Measurements from ENCODE around the gene CRYBG2. TPM values are rescaled to one million over a fixed set of nuclear protein-coding genes. Genes with fewer than 3 reads are reported as not detected.

CRYBG2 gene
- total and polyA plus RNA-seq, 2 of the 8 experiments (the other 6 are each of a cell fraction or from before 2014, with no cell fraction given) = 14.2 to 17.0 TPM

- TF ChIP-seq SIN3A (conservative IDR thresholded peaks at IDR 0.05 in 1 of 2, IDR thresholded peaks at IDR 0.05 in 1 of 2; ENCODE audit: low read depth in 1 of 2, low read length in 2 of 2) = peak in 1 of 2 experiments; percentile 71; a peak in 1 of 4 replicates
- TF ChIP-seq EGR1 (IDR thresholded peaks at IDR 0.05; ENCODE audit: borderline replicate concordance, low read depth, low read length) = no peak
Observed at GRCh38 chr1:26363549-26364448, 9.9 kb upstream of the CRYBG2 start (continued).
